Mesendoderm (in vitro differentiated cells): ENCODE measurements around the gene CASP1.

Source experiments
- DNase-seq: peaks from one replicate; pipeline ENCODE4 v3.0.0; 2013
- H2AK5ac ChIP-seq: 2 replicates; pipeline ENCODE4 v1.6.1; 2013; ENCODE audit warnings: low read length, inconsistent platforms
- H2BK120ac ChIP-seq: 2 replicates; pipeline ENCODE4 v1.6.1; 2013; ENCODE audit warnings: low read depth, mild to moderate bottlenecking, low read length, moderate library complexity, mixed read lengths
- H2BK15ac ChIP-seq: replicated peaks from 2 replicates; pipeline ENCODE4 v1.6.1; 2013; ENCODE audit warnings: low read depth, mild to moderate bottlenecking, moderate library complexity
- H2BK5ac ChIP-seq: 2 replicates; pipeline ENCODE4 v1.6.1; 2013; ENCODE audit warnings: low read length, inconsistent platforms
- H3K18ac ChIP-seq: 2 replicates; pipeline ENCODE4 v1.6.1; 2013; ENCODE audit warnings: mild to moderate bottlenecking, low read length, mixed read lengths
- H3K23ac ChIP-seq: one replicate; pipeline ENCODE4 v1.6.1; 2013; ENCODE audit warnings: low read length
- H3K27ac ChIP-seq: 2 replicates; pipeline ENCODE4 v1.5.1; 2013; ENCODE audit warnings: low read depth, mild to moderate bottlenecking, inconsistent platforms, low read length, moderate library complexity
- H3K27me3 ChIP-seq: 2 replicates; pipeline ENCODE4 v1.6.1; 2013; ENCODE audit warnings: low read length, control low read depth, mild to moderate bottlenecking, inconsistent platforms; ENCODE audit not compliant: insufficient read depth, poor library complexity
- H3K36me3 ChIP-seq: 2 replicates; pipeline ENCODE4 v1.6.1; 2013; ENCODE audit warnings: low read length, inconsistent platforms; ENCODE audit not compliant: control insufficient read depth, insufficient read depth
- H3K4ac ChIP-seq: one replicate; pipeline ENCODE4 v1.6.1; 2013; ENCODE audit warnings: low read depth, mild to moderate bottlenecking, low read length, moderate library complexity
- H3K4me1 ChIP-seq: 2 replicates; pipeline ENCODE4 v1.6.1; 2013; ENCODE audit warnings: low read depth, low read length, inconsistent platforms; ENCODE audit not compliant: control insufficient read depth
- H3K4me2 ChIP-seq: 2 replicates; pipeline ENCODE4 v1.6.1; 2013; ENCODE audit warnings: low read length
- H3K4me3 ChIP-seq: 2 replicates; pipeline ENCODE4 v1.5.1; 2013; ENCODE audit warnings: mild to moderate bottlenecking, low read length
- H3K56ac ChIP-seq: one replicate; pipeline ENCODE4 v1.6.1; 2013; ENCODE audit warnings: low read length
- H3K79me1 ChIP-seq: 2 replicates; pipeline ENCODE4 v1.6.1; 2013; ENCODE audit warnings: low read length, inconsistent platforms
- H3K79me2 ChIP-seq: 2 replicates; pipeline ENCODE4 v1.6.1; 2013; ENCODE audit warnings: mild to moderate bottlenecking, low read length; ENCODE audit not compliant: control insufficient read depth, insufficient read depth
- H3K9ac ChIP-seq: 2 replicates; pipeline ENCODE4 v1.6.1; 2013; ENCODE audit warnings: low read length, inconsistent platforms
- H4K5ac ChIP-seq: one replicate; pipeline ENCODE4 v1.6.1; 2013; ENCODE audit warnings: low read length
- H4K8ac ChIP-seq: one replicate; pipeline ENCODE4 v1.6.1; 2013; ENCODE audit warnings: low read depth, mild to moderate bottlenecking, control low read depth, low read length, moderate library complexity
- WGBS: extraction: QIAGEN DNeasy Blood & Tissue Kit; methylation state at CpG from one replicate; pipeline ENCODE4 v1.1.7; 2013; ENCODE audit warnings: low lambda C conversion rate, missing lambda C conversion rate; ENCODE audit not compliant: insufficient coverage; ENCODE audit errors: extremely low coverage; 5-methylcytosine and 5-hydroxymethylcytosine counted together

The CASP1 gene

GRCh38 chr11:105004021-105004420, 30.9 kb downstream of the CASP1 start:
- WGBS, result no CpG with 5 or more reads among the region's 3 CpGs
- H3K79me1 ChIP-seq, result no peaks in the 10 kb centered on the region
- no peak overlapping the region for H2BK5ac ChIP-seq

GRCh38 chr11:105003151-105003550, 31.8 kb downstream of the CASP1 start:
- Histone ChIP-seq H3K27ac (no peak overlapping the region), H2AK5ac (no peak overlapping the region), H2BK5ac (no peak overlapping the region), H4K5ac (no peak overlapping the region), H3K9ac (no peak overlapping the region), H3K4me2 (no peak overlapping the region), H4K8ac (no peak overlapping the region), H3K4me1 (peaks cover 2% of the 10 kb centered on the region), H3K27me3 (no peaks in the 10 kb centered on the region), H3K79me1 (no peaks in the 10 kb centered on the region), H2BK120ac (no peak overlapping the region), H3K36me3 (no peaks in the 10 kb centered on the region), H3K56ac (no peak overlapping the region), H2BK15ac (no peak overlapping the region), H3K23ac (no peak overlapping the region), H3K18ac (no peak overlapping the region), H3K4me3 (no peak overlapping the region), H3K4ac (no peak overlapping the region), H3K79me2 (no peaks in the 10 kb centered on the region)
- DNase-seq, result no peak
- WGBS, result no CpG with 5 or more reads among the region's 2 CpGs

More at GRCh38 chr11:105004021-105004420, 30.9 kb downstream of the CASP1 start:
- H3K18ac ChIP-seq, result no peak overlapping the region
- H3K4me2 ChIP-seq, result no peak overlapping the region
- no peak overlapping the region for H3K27ac ChIP-seq
- H3K4me1 ChIP-seq, result peaks cover 2% of the 10 kb centered on the region
- H2AK5ac ChIP-seq, result no peak overlapping the region
- no peaks in the 10 kb centered on the region for H3K79me2 ChIP-seq
- H2BK120ac ChIP-seq, result no peak overlapping the region
- no peak overlapping the region for H3K56ac ChIP-seq
- no peak for DNase-seq
- H3K36me3 ChIP-seq, result no peaks in the 10 kb centered on the region
- no peak overlapping the region for H3K9ac ChIP-seq
- H3K4ac ChIP-seq, result no peak overlapping the region
- H2BK15ac ChIP-seq, result no peak overlapping the region
- no peak overlapping the region for H3K23ac ChIP-seq
- no peaks in the 10 kb centered on the region for H3K27me3 ChIP-seq
- H3K4me3 ChIP-seq, result no peak overlapping the region
- H4K8ac ChIP-seq, result no peak overlapping the region
- no peak overlapping the region for H4K5ac ChIP-seq

DNA sequence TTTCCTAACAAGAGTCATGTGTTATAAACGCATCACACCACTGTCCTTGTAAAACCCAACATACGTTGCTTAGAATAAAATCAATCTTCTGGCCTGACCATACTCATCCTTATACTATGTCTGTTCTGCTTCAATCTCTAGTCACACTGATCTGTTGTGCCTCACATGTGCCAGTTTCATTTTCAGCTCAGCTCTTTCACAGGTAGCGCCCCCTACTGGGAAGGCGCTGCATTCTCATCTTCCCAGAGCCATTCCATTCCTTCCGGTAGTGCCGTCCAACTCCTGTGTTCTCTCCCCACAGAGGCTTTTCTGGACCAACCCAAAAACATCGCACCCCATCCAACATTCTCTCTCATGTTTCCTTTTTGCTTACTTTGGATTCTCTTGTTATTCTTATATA, 34.1 kb downstream of the CASP1 start:
- H3K56ac ChIP-seq, result no peak overlapping the region
- H3K23ac ChIP-seq, result no peak overlapping the region
- DNase-seq, result peak; percentile 41
- peaks cover 2% of the 10 kb centered on the region for H3K4me1 ChIP-seq
- H4K5ac ChIP-seq, result no peak overlapping the region
- no peaks in the 10 kb centered on the region for H3K79me1 ChIP-seq
- no peak overlapping the region for H2BK5ac ChIP-seq
- no peak overlapping the region for H3K4ac ChIP-seq
- H2BK120ac ChIP-seq, result no peak overlapping the region
- H3K36me3 ChIP-seq, result no peaks in the 10 kb centered on the region
- no peak overlapping the region for H2BK15ac ChIP-seq
- no peak overlapping the region for H3K27ac ChIP-seq
- H4K8ac ChIP-seq, result no peak overlapping the region
- no peak overlapping the region for H3K4me3 ChIP-seq
- H3K4me2 ChIP-seq, result no peak overlapping the region
- no CpG with 5 or more reads among the region's 7 CpGs for WGBS
- H3K18ac ChIP-seq, result no peak overlapping the region
- no peaks in the 10 kb centered on the region for H3K27me3 ChIP-seq
- H3K9ac ChIP-seq, result no peak overlapping the region
- H2AK5ac ChIP-seq, result no peak overlapping the region
- H3K79me2 ChIP-seq, result no peaks in the 10 kb centered on the region

- Histone ChIP-seq H3K4me3 (no peak overlapping the region), H3K27me3 (no peaks in the 10 kb centered on the region), H3K4me2 (no peak overlapping the region), H2AK5ac (no peak overlapping the region), H2BK15ac (no peak overlapping the region), H4K8ac (no peak overlapping the region), H4K5ac (no peak overlapping the region), H3K4ac (no peak overlapping the region), H3K79me1 (no peaks in the 10 kb centered on the region), H3K18ac (no peak overlapping the region), H2BK5ac (no peak overlapping the region), H3K4me1 (no peaks in the 10 kb centered on the region), H3K27ac (no peak overlapping the region), H3K23ac (no peak overlapping the region), H3K56ac (no peak overlapping the region), H3K9ac (no peak overlapping the region), H3K79me2 (no peaks in the 10 kb centered on the region), H3K36me3 (no peaks in the 10 kb centered on the region), H2BK120ac (no peak overlapping the region)
- DNase-seq, result peak; percentile 51
- WGBS, result no CpG with 5 or more reads among the region's 5 CpGs
Measured at GRCh38 chr11:105000167-105000566, 34.8 kb downstream of the CASP1 start.

DNA sequence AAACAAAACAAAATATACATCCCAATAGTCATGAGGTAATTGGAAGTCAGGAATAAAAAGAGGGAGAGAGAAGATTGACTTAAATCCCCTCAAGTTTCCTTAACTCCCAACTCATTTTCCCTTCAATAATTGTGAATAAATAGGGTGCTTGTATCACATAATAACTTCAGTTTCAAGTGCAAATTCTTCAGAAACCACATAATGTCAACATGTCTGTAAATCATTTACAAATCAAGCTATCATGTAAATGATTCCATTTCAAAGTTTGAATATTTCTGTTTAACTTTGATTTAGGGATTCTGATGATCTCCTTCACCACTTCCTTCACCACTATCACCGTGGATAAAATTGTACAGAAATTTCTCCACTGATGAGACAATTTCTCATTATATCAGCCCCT, 35.2 kb downstream of the CASP1 start:
- Histone ChIP-seq H3K4me1 (no peaks in the 10 kb centered on the region), H3K79me2 (no peaks in the 10 kb centered on the region), H2AK5ac (no peak overlapping the region), H3K23ac (no peak overlapping the region), H3K36me3 (no peaks in the 10 kb centered on the region), H3K4me2 (no peak overlapping the region), H3K56ac (no peak overlapping the region), H3K4ac (no peak overlapping the region), H3K4me3 (no peak overlapping the region), H3K27me3 (no peaks in the 10 kb centered on the region), H2BK15ac (no peak overlapping the region), H3K18ac (no peak overlapping the region), H4K8ac (no peak overlapping the region), H2BK120ac (no peak overlapping the region), H4K5ac (no peak overlapping the region), H2BK5ac (no peak overlapping the region), H3K9ac (no peak overlapping the region), H3K27ac (no peak overlapping the region), H3K79me1 (no peaks in the 10 kb centered on the region)
- WGBS, result no CpG with 5 or more reads among the region's 1 CpG
- DNase-seq, result no peak

DNA sequence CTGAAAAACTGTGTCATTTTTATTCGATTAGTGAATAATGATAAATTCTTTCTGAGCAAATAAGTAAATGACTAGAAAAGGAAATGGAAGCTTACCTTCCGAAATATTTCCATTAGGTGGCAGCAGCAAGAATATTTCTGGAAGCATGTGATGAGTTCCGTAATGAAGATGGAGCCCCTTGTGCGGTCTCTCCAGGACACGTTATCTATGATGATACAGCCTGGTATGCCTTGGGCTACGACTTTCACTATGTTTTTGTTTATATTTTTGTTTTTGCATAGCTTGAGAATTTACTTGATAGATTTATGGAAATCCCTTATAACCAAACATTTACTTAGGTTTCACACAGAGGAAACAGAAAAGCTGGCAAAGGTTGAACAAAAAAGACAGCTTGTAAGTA, 37.7 kb downstream of the CASP1 start:
- Histone ChIP-seq H3K4ac (no peak overlapping the region), H4K8ac (no peak overlapping the region), H2BK5ac (no peak overlapping the region), H2AK5ac (no peak overlapping the region), H2BK120ac (no peak overlapping the region), H3K27ac (no peak overlapping the region), H3K4me2 (no peak overlapping the region), H3K4me1 (no peaks in the 10 kb centered on the region), H3K4me3 (no peak overlapping the region), H3K9ac (no peak overlapping the region), H3K23ac (no peak overlapping the region), H3K79me1 (no peaks in the 10 kb centered on the region), H3K36me3 (no peaks in the 10 kb centered on the region), H2BK15ac (no peak overlapping the region), H3K56ac (no peak overlapping the region), H3K27me3 (no peaks in the 10 kb centered on the region), H3K79me2 (no peaks in the 10 kb centered on the region), H4K5ac (no peak overlapping the region), H3K18ac (no peak overlapping the region)
- WGBS, result no CpG with 5 or more reads among the region's 6 CpGs
- DNase-seq, result no peak
